K562 (cell line): ENCODE data around the gene POLR2C. TPM values are rescaled to one million over a fixed set of nuclear protein-coding genes. Genes with fewer than 3 reads are reported as not detected.
A peak's percentile ranks its signal among the peaks of the same experiment; 100 is the strongest.

Source experiments
- ATAC-seq: fragments of 200-7000 bp; cut with Tn5 transposase; 3 replicates; pipeline ENCODE4 v1.9.1; 2020; ENCODE audit warnings: moderate library complexity
- BruUV-seq: library from RNA; stranded (reverse); fragments of 400-500 nt; replicated peaks from 2 replicates; lab custom pipeline; 2021; lab: Mats Ljungman, UMichigan
- CTCF ChIA-PET: fragments of 300-600 bp; formaldehyde crosslinking; extraction: SDS; loops from one replicate; lab custom pipeline; 2021; ENCODE audit warnings: low intra/inter-chr PET ratio; lab: Yijun Ruan, JAX
- POLR2A ChIA-PET: fragments of 300-600, 350-650 bp; sonication (Branson Sonifier 250); formaldehyde crosslinking; extraction: SDS; loops from one replicate; lab custom pipeline; 2021; ENCODE audit warnings: antibody characterized with exemption, inconsistent platforms; lab: Yijun Ruan, JAX
- DNase-seq, 4 experiments: peaks; one replicate each; pipeline versions ENCODE4 v3.0.0 to v3.0.0-alpha.2; 2011 to 2018; ENCODE audit warnings: low spot score in 3 of 4, mixed read lengths in 3 of 4; ENCODE audit errors: extremely low read depth in 1 of 4
- FAIRE-seq: peaks from 2 replicates; lab custom pipeline; 2011; peaks lifted over from hg19 to GRCh38; lab: Jason Lieb, UNC
- H2AFZ ChIP-seq: 2 replicates; pipeline ENCODE4 v1.6.0; 2011; ENCODE audit warnings: low read depth, low read length, control low read depth, inconsistent platforms
- H3K27ac ChIP-seq: fragments of 200-600 bp; 3 replicates; pipeline ENCODE4 v1.8.0; 2011; ENCODE audit warnings: low read depth, mild to moderate bottlenecking, control low read depth, inconsistent platforms, low read length, moderate library complexity, mixed read lengths; ENCODE audit errors: extremely low read depth
- H3K27me3 ChIP-seq, 2 experiments: fragments of 300-600 bp in 1 of 2; 2 replicates in 1 of 2; 3 replicates in 1 of 2; pipeline versions ENCODE4 v1.6.0 to v1.8.0; 2011; ENCODE audit warnings: inconsistent platforms in 2 of 2, low read length in 2 of 2, mild to moderate bottlenecking in 1 of 2, mixed read lengths in 1 of 2, moderate library complexity in 1 of 2; ENCODE audit not compliant: control insufficient read depth in 2 of 2, insufficient read depth in 2 of 2
- H3K36me3 ChIP-seq: fragments of 300-600 bp; 3 replicates; pipeline ENCODE4 v1.8.0; 2011; ENCODE audit warnings: mild to moderate bottlenecking, low read length, inconsistent platforms; ENCODE audit not compliant: control insufficient read depth, insufficient read depth
- H3K4me1 ChIP-seq, 2 experiments: fragments of 200-600 bp in 1 of 2; replicated peaks in 1 of 2; 2 replicates in 1 of 2; 3 replicates in 1 of 2; pipeline versions ENCODE4 v1.5.1 to v1.8.0; 2011; ENCODE audit warnings: inconsistent platforms in 2 of 2, low read length in 2 of 2, mild to moderate bottlenecking in 1 of 2, mixed read lengths in 1 of 2, moderate library complexity in 1 of 2; ENCODE audit not compliant: control insufficient read depth in 2 of 2, insufficient read depth in 2 of 2
- H3K4me2 ChIP-seq: 2 replicates; pipeline ENCODE4 v1.6.1; 2011; ENCODE audit warnings: low read length, control low read depth, inconsistent platforms, mixed read lengths; ENCODE audit not compliant: insufficient read depth
- H3K4me3 ChIP-seq: fragments of 200-600 bp; sonication (generic), shearing (Covaris generic); 2 replicates; pipeline ENCODE4 v1.5.1; 2016; ENCODE audit warnings: control low read depth, inconsistent platforms
- H3K79me2 ChIP-seq: fragments of 200-600 bp; 3 replicates; pipeline ENCODE4 v1.8.0; 2011; ENCODE audit warnings: low read length, inconsistent platforms; ENCODE audit not compliant: control insufficient read depth, insufficient read depth
- H3K9ac ChIP-seq, 2 experiments: 2 replicates each; pipeline versions ENCODE4 v1.6.0 to v1.6.1; 2011; ENCODE audit warnings: low read depth in 2 of 2, low read length in 2 of 2, control low read depth in 1 of 2, inconsistent platforms in 1 of 2, mild to moderate bottlenecking in 1 of 2, mixed read lengths in 1 of 2; ENCODE audit not compliant: insufficient read depth in 1 of 2
- H3K9me1 ChIP-seq: one replicate; pipeline ENCODE4 v1.6.0; 2011; ENCODE audit warnings: inconsistent platforms, mild to moderate bottlenecking, low read length, moderate library complexity; ENCODE audit not compliant: control insufficient read depth, insufficient read depth
- H3K9me3 ChIP-seq: replicated peaks from 2 replicates; pipeline ENCODE4 v1.5.1; 2011; ENCODE audit warnings: low read depth, low read length, inconsistent platforms; ENCODE audit not compliant: control insufficient read depth, insufficient read depth
- H4K20me1 ChIP-seq: replicated peaks from 2 replicates; pipeline ENCODE4 v1.6.1; 2011; ENCODE audit warnings: low read length, inconsistent platforms, mixed read lengths; ENCODE audit not compliant: control insufficient read depth, insufficient read depth
- BRCA1 ChIP-seq, 2 experiments: fragments of 450-650 bp in 1 of 2; sonication (generic) in 1 of 2; formaldehyde crosslinking in 1 of 2; IDR thresholded peaks; 2 replicates each; pipeline versions ENCODE4 v1.5.0 to v1.6.1; 2017 to 2020; ENCODE audit warnings: mild to moderate bottlenecking in 1 of 2, missing genetic modification reagents in 1 of 2
- EP300 ChIP-seq: IDR thresholded peaks from 2 replicates; pipeline ENCODE4 v1.6.1; 2012; ENCODE audit warnings: low read length, improper control_type of control experiment
- ETV5 ChIP-seq: sonication (generic); formaldehyde crosslinking; IDR thresholded peaks from 2 replicates; pipeline ENCODE4 v1.4.0; 2020; ENCODE audit warnings: low read depth, mild to moderate bottlenecking, missing genetic modification reagents
- GABPA ChIP-seq: fragments of 200-800 bp; sonication (Bioruptor generic); conservative IDR thresholded peaks from 2 replicates; pipeline ENCODE4 v1.6.1; 2016; ENCODE audit warnings: low read depth, missing genetic modification characterization, missing compliant biosample characterization
- GATA2 ChIP-seq: sonication (generic); formaldehyde crosslinking; IDR thresholded peaks from 2 replicates; pipeline ENCODE4 v1.4.0; 2020; ENCODE audit warnings: mild to moderate bottlenecking, missing genetic modification reagents
- KLF16 ChIP-seq: IDR thresholded peaks from 2 replicates; pipeline ENCODE4 v1.6.1; 2016; ENCODE audit warnings: antibody characterized with exemption
- NFYB ChIP-seq: IDR thresholded peaks from 2 replicates; pipeline ENCODE4 v1.6.1; 2011; ENCODE audit warnings: mild to moderate bottlenecking, moderate library complexity; ENCODE audit not compliant: insufficient read length; ENCODE audit errors: extremely low read depth
- RAD21 ChIP-seq, 2 experiments: fragments of 250-450 bp in 1 of 2; fragments of 450-650 bp in 1 of 2; sonication (Bioruptor Pico) in 1 of 2; formaldehyde crosslinking in 1 of 2; IDR thresholded peaks in 1 of 2; conservative IDR thresholded peaks in 1 of 2; 2 replicates each; pipeline versions ENCODE4 v1.4.0 to v1.8.0; 2020 to 2022; ENCODE audit warnings: mild to moderate bottlenecking in 2 of 2, moderate library complexity in 1 of 2
- SMC3 ChIP-seq: conservative IDR thresholded peaks from 2 replicates; pipeline ENCODE4 v1.6.1; 2011; ENCODE audit warnings: low read depth, low read length, improper control_type of control experiment; ENCODE audit not compliant: insufficient read depth
- STAG1 ChIP-seq: sonication (generic); formaldehyde crosslinking; IDR thresholded peaks from 2 replicates; pipeline ENCODE4 v1.5.0; 2020; ENCODE audit warnings: missing genetic modification reagents, borderline replicate concordance
- ZNF212 ChIP-seq: fragments of 450-650 bp; formaldehyde crosslinking; IDR thresholded peaks from 2 replicates; pipeline ENCODE4 v1.4.0; 2020; ENCODE audit warnings: mild to moderate bottlenecking
- ZNF586 ChIP-seq: fragments of 450-650 bp; formaldehyde crosslinking; conservative IDR thresholded peaks from 2 replicates; pipeline ENCODE4 v1.4.0; 2020; ENCODE audit warnings: mild to moderate bottlenecking, moderate library complexity
- WGBS: fragments of 100-300 bp; shearing (Covaris generic); methylation state at CpG from one replicate; pipeline ENCODE4 v1.1.6; 2016; ENCODE audit warnings: low coverage, mixed read lengths; ENCODE audit not compliant: insufficient coverage; ENCODE audit errors: missing lambda C conversion rate; 5-methylcytosine and 5-hydroxymethylcytosine counted together
- in situ Hi-C: fragments of 300-500 bp; cut with MboI; formaldehyde crosslinking; loops from 4 replicates; pipeline ENCODE4 v1.15.0; 2018; ENCODE audit warnings: inconsistent platforms, mixed read lengths
- intact Hi-C: fragments of 100-400 bp; cut with micrococcal nuclease; formaldehyde crosslinking; loops from 2 replicates; pipeline ENCODE4 v1.14.2; 2022
- polyA plus RNA-seq, 8 experiments: library from polyadenylated mRNA; depleted of rRNA in 4 of 8; stranded (reverse) in 5 of 8; unstranded in 3 of 8; fragments of >200 nt; fragmentation: Nextera tagmentation in 2 of 8; fragmentation: Illumina TruSeq in 1 of 8; extraction: Ambion mirVana in 2 of 8; extraction: Trizol in 1 of 8; gene quantifications; 2 replicates each; pipeline versions ENCODE4 v1.2.1 to v1.2.3, GENCODE V29; 2011 to 2014; ENCODE audit warnings: inconsistent platforms in 1 of 8, missing spikeins in 1 of 8
- total RNA-seq, 7 experiments: library from RNA; depleted of rRNA in 6 of 7; stranded (reverse); fragments of >200 nt in 6 of 7; fragmentation: Illumina TruSeq in 2 of 7; extraction: Trizol in 2 of 7; gene quantifications; 2 replicates each; pipeline versions ENCODE4 v1.2.1 to v1.2.3, GENCODE V29; 2011 to 2021; ENCODE audit warnings: low replicate concordance in 1 of 7
- TF ChIP-seq, protein P1 (sequence below): fragments of 450-650 bp; formaldehyde crosslinking; IDR thresholded peaks from 2 replicates; pipeline ENCODE4 v1.4.0; 2020; ENCODE audit warnings: mild to moderate bottlenecking, moderate library complexity
- TF ChIP-seq, protein P2 (sequence below), 3 experiments: fragments of 200-800 bp in 1 of 3; fragments of 250-450 bp in 1 of 3; fragments of 450-650 bp in 1 of 3; sonication (Bioruptor Pico) in 1 of 3; sonication (Bioruptor generic) in 1 of 3; formaldehyde crosslinking in 1 of 3; IDR thresholded peaks; 2 replicates each; pipeline versions ENCODE4 v1.6.1 to v1.8.0; 2016 to 2022; ENCODE audit warnings: mild to moderate bottlenecking in 2 of 3, missing genetic modification characterization in 2 of 3, missing compliant biosample characterization in 1 of 3, moderate library complexity in 1 of 3

POLR2C gene
- total and polyA plus RNA-seq, 9 of the 15 experiments (the other 6 are each of a cell fraction or from before 2014, with no cell fraction given): 70.3 to 163 (median 92.3) TPM

DNA sequence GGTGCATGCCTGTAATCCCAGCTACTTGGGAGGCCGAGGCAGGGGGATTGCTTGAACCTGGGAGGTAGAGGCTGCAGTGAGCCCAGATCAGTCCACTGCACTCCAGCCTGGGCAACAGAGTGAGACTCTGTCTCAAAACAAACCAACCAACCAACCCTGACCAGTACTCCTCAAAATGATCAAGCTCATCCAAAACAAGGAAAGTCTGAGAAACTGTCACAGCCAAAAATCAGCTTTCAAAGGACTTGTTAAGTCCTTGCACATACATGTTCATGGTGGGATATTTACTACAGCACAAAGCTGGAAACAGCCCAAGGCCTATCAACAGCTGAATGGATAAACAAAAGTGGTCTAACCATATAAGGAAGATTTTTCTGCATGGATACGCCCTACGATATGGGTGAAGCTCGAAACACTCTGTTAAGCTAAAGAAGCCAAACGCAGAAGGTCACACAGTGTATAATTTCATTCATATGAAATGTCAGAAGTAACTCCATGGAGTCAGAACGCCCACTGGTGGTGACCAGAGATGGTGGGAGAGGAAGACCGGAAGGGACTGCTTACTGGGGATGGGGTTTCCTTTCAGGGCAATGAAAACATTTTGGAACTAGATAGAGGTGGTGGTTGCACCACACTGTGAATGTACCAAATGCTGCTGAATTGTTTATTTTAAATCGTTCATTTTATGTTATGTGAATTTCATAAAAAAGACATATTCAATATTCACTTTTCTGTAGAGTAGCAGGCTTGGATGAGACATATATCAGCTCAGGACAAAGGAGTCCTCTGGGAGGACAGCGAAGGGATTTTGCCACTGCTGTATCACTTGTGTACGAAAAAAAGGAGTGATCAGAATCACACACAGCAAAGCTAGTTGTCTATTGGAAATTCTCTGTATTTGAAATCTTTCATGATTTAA is 40.2 kb upstream of the POLR2C start:
- Histone ChIP-seq H3K9ac (0 out of 4 replicates have a peak overlapping the region, but pooled peaks of 1 of the 2 experiments have one; percentile 12), H3K4me3 (no peak overlapping the region), H3K27ac (peak overlapping the region; percentile 27; the same call in 1 of the 3 replicates), H2AFZ (peak overlapping the region; percentile 91), H3K9me3 (no peaks in the 10 kb centered on the region), H3K79me2 (no peaks in the 10 kb centered on the region), H3K9me1 (no peaks in the 10 kb centered on the region), H3K4me2 (peak overlapping the region; percentile 56; the same call in 1 of the 2 replicates), H3K4me1 (peaks cover 3 to 4% of the 10 kb centered on the region in 2 experiments; a peak in 4 of 5 replicates), H4K20me1 (no peaks in the 10 kb centered on the region), H3K27me3 (no peaks in the 10 kb centered on the region), H3K36me3 (peaks cover 3% of the 10 kb centered on the region; the same call in 1 of the 3 replicates)
- in situ Hi-C loops: no loop called here
- intact Hi-C loops: loop anchor here (1.0 kb wide), 1 partner anchor 122 kb away; no protein-coding TSS in a partner anchor
- BruUV-seq: no TSS peak
- peak; percentile 89 for FAIRE-seq
- peak; percentile 89 for ATAC-seq
- ChIA-PET POLR2A (interaction anchor here (1.0 to 2.0 kb wide), 2 partner anchors 11 to 40 kb away, joined by 3 to 8 read pairs; partner anchors contain the start of gene POLR2C), CTCF (interaction anchor here (0.6 to 8.4 kb wide), 2 partner anchors 120 to 339 kb away, joined by 5 to 109 read pairs; no protein-coding TSS in a partner anchor)
- peak; percentile 45 to 76 (median 58) for DNase-seq
- WGBS: 10% methylated on average over 10 of the region's 10 CpGs
- no peak for TF ChIP-seq ZNF586 (CRISPR knock-in tag)
- no peak for TF ChIP-seq NFYB
- TF ChIP-seq SMC3: peak; percentile 68
- peak; percentile 74 to 78 for TF ChIP-seq RAD21 (CRISPR knock-in tag; conservative IDR thresholded peaks at IDR 0.05 in 1 of 2, IDR thresholded peaks at IDR 0.05 in 1 of 2)
- TF ChIP-seq ETV5 (CRISPR knock-in tag): peak; percentile 75; the same call in 1 of the 2 replicates
- peak; percentile 77 for TF ChIP-seq GABPA (tag)
- TF ChIP-seq KLF16: peak; percentile 66
- no peak for TF ChIP-seq GATA2
- no peak for TF ChIP-seq BRCA1 (IDR thresholded peaks at IDR 0.05)
- TF ChIP-seq BRCA1 (CRISPR knock-in tag; IDR thresholded peaks at IDR 0.05): no peak
- TF ChIP-seq STAG1 (CRISPR knock-in tag): peak; percentile 30; the same call in 1 of the 2 replicates
- TF ChIP-seq EP300: 0 out of 2 replicates have a peak, but pooled peaks have one; percentile 8
- TF ChIP-seq ZNF212 (CRISPR knock-in tag): no peak
- TF ChIP-seq, protein P1, sequence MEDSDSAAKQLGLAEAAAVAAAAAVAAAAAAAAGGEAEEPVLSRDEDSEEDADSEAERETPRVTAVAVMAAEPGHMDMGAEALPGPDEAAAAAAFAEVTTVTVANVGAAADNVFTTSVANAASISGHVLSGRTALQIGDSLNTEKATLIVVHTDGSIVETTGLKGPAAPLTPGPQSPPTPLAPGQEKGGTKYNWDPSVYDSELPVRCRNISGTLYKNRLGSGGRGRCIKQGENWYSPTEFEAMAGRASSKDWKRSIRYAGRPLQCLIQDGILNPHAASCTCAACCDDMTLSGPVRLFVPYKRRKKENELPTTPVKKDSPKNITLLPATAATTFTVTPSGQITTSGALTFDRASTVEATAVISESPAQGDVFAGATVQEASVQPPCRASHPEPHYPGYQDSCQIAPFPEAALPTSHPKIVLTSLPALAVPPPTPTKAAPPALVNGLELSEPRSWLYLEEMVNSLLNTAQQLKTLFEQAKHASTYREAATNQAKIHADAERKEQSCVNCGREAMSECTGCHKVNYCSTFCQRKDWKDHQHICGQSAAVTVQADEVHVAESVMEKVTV (CRISPR knock-in tag): peak; percentile 59
- TF ChIP-seq, protein P2, sequence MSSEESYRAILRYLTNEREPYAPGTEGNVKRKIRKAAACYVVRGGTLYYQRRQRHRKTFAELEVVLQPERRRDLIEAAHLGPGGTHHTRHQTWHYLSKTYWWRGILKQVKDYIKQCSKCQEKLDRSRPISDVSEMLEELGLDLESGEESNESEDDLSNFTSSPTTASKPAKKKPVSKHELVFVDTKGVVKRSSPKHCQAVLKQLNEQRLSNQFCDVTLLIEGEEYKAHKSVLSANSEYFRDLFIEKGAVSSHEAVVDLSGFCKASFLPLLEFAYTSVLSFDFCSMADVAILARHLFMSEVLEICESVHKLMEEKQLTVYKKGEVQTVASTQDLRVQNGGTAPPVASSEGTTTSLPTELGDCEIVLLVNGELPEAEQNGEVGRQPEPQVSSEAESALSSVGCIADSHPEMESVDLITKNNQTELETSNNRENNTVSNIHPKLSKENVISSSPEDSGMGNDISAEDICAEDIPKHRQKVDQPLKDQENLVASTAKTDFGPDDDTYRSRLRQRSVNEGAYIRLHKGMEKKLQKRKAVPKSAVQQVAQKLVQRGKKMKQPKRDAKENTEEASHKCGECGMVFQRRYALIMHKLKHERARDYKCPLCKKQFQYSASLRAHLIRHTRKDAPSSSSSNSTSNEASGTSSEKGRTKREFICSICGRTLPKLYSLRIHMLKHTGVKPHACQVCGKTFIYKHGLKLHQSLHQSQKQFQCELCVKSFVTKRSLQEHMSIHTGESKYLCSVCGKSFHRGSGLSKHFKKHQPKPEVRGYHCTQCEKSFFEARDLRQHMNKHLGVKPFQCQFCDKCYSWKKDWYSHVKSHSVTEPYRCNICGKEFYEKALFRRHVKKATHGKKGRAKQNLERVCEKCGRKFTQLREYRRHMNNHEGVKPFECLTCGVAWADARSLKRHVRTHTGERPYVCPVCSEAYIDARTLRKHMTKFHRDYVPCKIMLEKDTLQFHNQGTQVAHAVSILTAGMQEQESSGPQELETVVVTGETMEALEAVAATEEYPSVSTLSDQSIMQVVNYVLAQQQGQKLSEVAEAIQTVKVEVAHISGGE (CRISPR knock-in tag; IDR thresholded peaks at IDR 0.05): peak in 1 of 3 experiments; percentile 83; a peak in 2 of 6 replicates
